TTC549 (cell line): ENCODE data around the gene YIPF1.
"Not testable (repeated sequence)": the region's sequence is repeated elsewhere in the genome, so short reads cannot be mapped to it uniquely, and the experiment has no call there.

Source experiments
- FAIRE-seq: peaks from 2 replicates; lab custom pipeline; 2012; peaks lifted over from hg19 to GRCh38; lab: Jason Lieb, UNC

The YIPF1 gene

GRCh38 chr1:53894644-53895043 is 5.0 kb upstream of the YIPF1 start:
- FAIRE-seq, result no peak

- no peak for FAIRE-seq
Observed at GRCh38 chr1:53893999-53894636, 4.5 kb upstream of the YIPF1 start, which contains the start of gene DIO1. TSS of gene DIO1 (plus strand) at chr1:53894187. CDS start at chr1:53894211, 24 bp downstream.

GRCh38 chr1:53892911-53893310 is 3.3 kb upstream of the YIPF1 start:
- no peak for FAIRE-seq

- FAIRE-seq, result no peak
Observed at GRCh38 chr1:53891678-53892077, 2.1 kb upstream of the YIPF1 start.

GRCh38 chr1:53891018-53891417 is 1.4 kb upstream of the YIPF1 start:
- no peak for FAIRE-seq

- no peak for FAIRE-seq
Observed at GRCh38 chr1:53890522-53890941, 935 bp upstream of the YIPF1 start.

- FAIRE-seq, result no peak
Observed at GRCh38 chr1:53888681-53889080, 916 bp downstream of the YIPF1 start.

GRCh38 chr1:53883600-53883999 is 6.0 kb downstream of the YIPF1 start:
- FAIRE-seq, result not testable (repeated sequence)

- FAIRE-seq, result not testable (repeated sequence)
Observed at GRCh38 chr1:53881853-53882252, 7.7 kb downstream of the YIPF1 start.

- FAIRE-seq, result peak; percentile 51
Observed at GRCh38 chr1:53878492-53879105, 11.0 kb downstream of the YIPF1 start.

GRCh38 chr1:53875150-53875549 is 14.4 kb downstream of the YIPF1 start:
- FAIRE-seq, result not testable (repeated sequence)

GRCh38 chr1:53871773-53872484 is 17.7 kb downstream of the YIPF1 start:
- no peak for FAIRE-seq

GRCh38 chr1:53871221-53871620 is 18.4 kb downstream of the YIPF1 start:
- no peak for FAIRE-seq

- FAIRE-seq, result no peak
Observed at GRCh38 chr1:53869454-53870117, 20.0 kb downstream of the YIPF1 start.

- FAIRE-seq, result no peak
Observed at GRCh38 chr1:53868565-53868964, 21.0 kb downstream of the YIPF1 start.

- FAIRE-seq, result no peak
Observed at GRCh38 chr1:53862507-53862906, 27.1 kb downstream of the YIPF1 start.

- FAIRE-seq, result no peak
Observed at GRCh38 chr1:53860967-53861411, 28.6 kb downstream of the YIPF1 start.

- FAIRE-seq, result no peak
Observed at GRCh38 chr1:53851571-53852285, 37.9 kb downstream of the YIPF1 start.

GRCh38 chr1:53850082-53850673 is 39.4 kb downstream of the YIPF1 start:
- FAIRE-seq, result no peak

- FAIRE-seq, result no peak
Observed at GRCh38 chr1:53847980-53848379, 41.6 kb downstream of the YIPF1 start.

GRCh38 chr1:53842347-53842746 is 47.2 kb downstream of the YIPF1 start:
- no peak for FAIRE-seq

- FAIRE-seq, result no peak
Observed at GRCh38 chr1:53838654-53838974, 51.0 kb downstream of the YIPF1 start.
